GM23338 (cell line): ENCODE measurements around the gene CRY1. TPM values are rescaled to one million over a fixed set of nuclear protein-coding genes. Genes with fewer than 3 reads are reported as not detected.

ENCODE experiments used
- ATAC-seq: fragments of 200-7000 bp; cut with Tn5 transposase; 3 replicates; pipeline ENCODE4 v1.9.1; 2020
- DNase-seq: peaks from one replicate; pipeline ENCODE4 v3.0.0-alpha.2; 2015; ENCODE audit warnings: low spot score
- H2AFZ ChIP-seq: fragments of 200-600 bp; sonication (generic); 2 replicates; pipeline ENCODE4 v1.8.0; 2016; ENCODE audit warnings: antibody characterized with exemption, mild to moderate bottlenecking, moderate library complexity
- H3F3A ChIP-seq: fragments of 200-600 bp; sonication (generic); replicated peaks from 2 replicates; pipeline ENCODE4 v1.8.0; 2017; ENCODE audit warnings: antibody characterized with exemption, mixed run types, low read depth
- H3K27ac ChIP-seq: fragments of 200-600 bp; sonication (generic); 2 replicates; pipeline ENCODE4 v1.6.1; 2016; ENCODE audit warnings: low read depth
- H3K27me3 ChIP-seq: fragments of 200-600 bp; sonication (generic); 2 replicates; pipeline ENCODE4 v1.8.0; 2016; ENCODE audit warnings: mild to moderate bottlenecking, mixed run types, moderate library complexity; ENCODE audit not compliant: insufficient read depth
- H3K36me3 ChIP-seq: fragments of 200-600 bp; sonication (generic); 2 replicates; pipeline ENCODE4 v1.8.0; 2016; ENCODE audit warnings: mild to moderate bottlenecking; ENCODE audit not compliant: insufficient read depth
- H3K4me1 ChIP-seq: fragments of 200-600 bp; sonication (generic); 2 replicates; pipeline ENCODE4 v1.8.0; 2016; ENCODE audit warnings: mild to moderate bottlenecking, moderate library complexity; ENCODE audit not compliant: insufficient read depth
- H3K4me2 ChIP-seq: fragments of 200-600 bp; sonication (generic); 2 replicates; pipeline ENCODE4 v1.7.1; 2017; ENCODE audit warnings: mixed run types
- H3K4me3 ChIP-seq: fragments of 200-600 bp; sonication (generic); 2 replicates; pipeline ENCODE4 v1.6.1; 2016; ENCODE audit warnings: mixed run types
- H3K79me2 ChIP-seq: fragments of 200-600 bp; sonication (generic); replicated peaks from 2 replicates; pipeline ENCODE4 v1.8.0; 2017; ENCODE audit warnings: mild to moderate bottlenecking; ENCODE audit not compliant: insufficient read depth
- H3K9me2 ChIP-seq: fragments of 200-600 bp; sonication (generic); 2 replicates; pipeline ENCODE4 v1.8.0; 2017; ENCODE audit not compliant: insufficient read depth
- H4K20me1 ChIP-seq: fragments of 200-600 bp; sonication (generic); replicated peaks from 2 replicates; pipeline ENCODE4 v1.8.0; 2017; ENCODE audit warnings: mild to moderate bottlenecking; ENCODE audit not compliant: insufficient read depth
- H3K27ac Mint-ChIP-seq: 2 replicates; pipeline ENCODE4 v1.8.0; 2020; ENCODE audit warnings: inconsistent platforms, mild to moderate bottlenecking, moderate library complexity, mixed read lengths
- H3K27me3 Mint-ChIP-seq: 3 replicates; pipeline ENCODE4 v1.8.0; 2022; ENCODE audit warnings: low read depth, mild to moderate bottlenecking, moderate library complexity, mixed read lengths, inconsistent platforms; ENCODE audit not compliant: insufficient read depth, poor library complexity
- H3K36me3 Mint-ChIP-seq: 3 replicates; pipeline ENCODE4 v1.8.0; 2021; ENCODE audit warnings: low read depth, mild to moderate bottlenecking, inconsistent platforms, moderate library complexity, mixed read lengths
- H3K4me1 Mint-ChIP-seq: 3 replicates; pipeline ENCODE4 v1.8.0; 2020; ENCODE audit warnings: mild to moderate bottlenecking, inconsistent platforms, mixed read lengths
- H3K4me3 Mint-ChIP-seq: 3 replicates; pipeline ENCODE4 v1.8.0; 2021; ENCODE audit warnings: moderate library complexity, mild to moderate bottlenecking, inconsistent platforms, mixed read lengths
- H3K9me3 Mint-ChIP-seq: 3 replicates; pipeline ENCODE4 v1.8.0; 2020; ENCODE audit warnings: moderate library complexity, mild to moderate bottlenecking, inconsistent platforms, mixed read lengths
- CREB1 ChIP-seq: fragments of 250-450 bp; sonication (Bioruptor Pico); IDR thresholded peaks from 2 replicates; pipeline ENCODE4 v1.5.0; 2020; ENCODE audit warnings: low read depth, mild to moderate bottlenecking, moderate library complexity
- EZH2 ChIP-seq: fragments of 200-600 bp; sonication (generic); IDR thresholded peaks from one replicate; pipeline ENCODE4 v1.8.0; 2017; ENCODE audit warnings: antibody characterized with exemption, mild to moderate bottlenecking, low read depth; ENCODE audit not compliant: unreplicated experiment
- EZH2phosphoT487 ChIP-seq: fragments of 200-600 bp; sonication (generic); IDR thresholded peaks from one replicate; pipeline ENCODE4 v1.8.1; 2018; ENCODE audit warnings: antibody characterized with exemption; ENCODE audit not compliant: unreplicated experiment
- JUNB ChIP-seq: IDR thresholded peaks from one replicate; pipeline ENCODE4 v1.6.1; 2016; ENCODE audit warnings: antibody characterized with exemption; ENCODE audit not compliant: unreplicated experiment
- POLR2AphosphoS5 ChIP-seq: IDR thresholded peaks from 2 replicates; pipeline ENCODE4 v1.6.1; 2016; ENCODE audit warnings: antibody characterized with exemption, low read depth
- ZNF331 ChIP-seq: fragments of 250-450 bp; sonication (Bioruptor Pico); IDR thresholded peaks from 2 replicates; pipeline ENCODE4 v1.5.0; 2020; ENCODE audit warnings: low read depth, mild to moderate bottlenecking, moderate library complexity
- polyA plus RNA-seq: library from polyadenylated mRNA; unstranded; fragments of >200 nt; fragmentation: Nextera tagmentation; extraction: Ambion mirVana; gene quantifications from 2 replicates; pipeline ENCODE4 v1.2.1, GENCODE V29; 2016
- total RNA-seq: library from RNA; depleted of rRNA; stranded (reverse); fragments of >200 nt; shearing (Covaris generic); gene quantifications from 2 replicates; pipeline ENCODE4 v1.2.3, GENCODE V29; 2014
- TF ChIP-seq, protein P1 (sequence below), 2 experiments: fragments of 200-600 bp in 1 of 2; sonication (generic) in 1 of 2; conservative IDR thresholded peaks; 2 replicates each; pipeline versions ENCODE4 v1.5.1 to v1.6.1; 2016 to 2017; ENCODE audit warnings: antibody characterized with exemption in 2 of 2, low read depth in 2 of 2, mild to moderate bottlenecking in 2 of 2, moderate library complexity in 1 of 2
- TF ChIP-seq, protein P2 (sequence below): fragments of 250-450 bp; sonication (Bioruptor Pico); IDR thresholded peaks from 2 replicates; pipeline ENCODE4 v1.5.0; 2020; ENCODE audit warnings: mild to moderate bottlenecking, moderate library complexity

Gene CRY1
- total and polyA plus RNA-seq, 2 experiments from 2014 or later, result 27.7 to 28.2 TPM

DNA sequence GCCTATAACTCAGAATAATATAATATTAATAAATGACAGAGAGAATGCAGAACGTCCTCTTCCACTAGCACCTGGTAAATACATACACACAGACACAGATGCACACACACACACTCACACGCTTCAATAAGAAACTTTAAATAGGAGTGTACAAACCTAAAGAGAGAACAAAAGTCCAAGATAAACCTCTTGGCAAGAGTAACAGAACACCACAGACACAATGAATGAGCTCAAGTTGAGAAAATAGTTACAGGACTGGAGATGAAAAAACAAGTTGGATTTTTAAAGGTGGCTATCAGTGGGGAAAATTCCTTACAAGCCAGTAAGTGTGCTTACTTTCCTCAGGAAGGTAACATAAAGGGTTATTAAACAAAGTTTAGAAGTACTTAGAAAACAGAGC is 35.2 kb downstream of the CRY1 start (continued):
- TF ChIP-seq, protein P1, sequence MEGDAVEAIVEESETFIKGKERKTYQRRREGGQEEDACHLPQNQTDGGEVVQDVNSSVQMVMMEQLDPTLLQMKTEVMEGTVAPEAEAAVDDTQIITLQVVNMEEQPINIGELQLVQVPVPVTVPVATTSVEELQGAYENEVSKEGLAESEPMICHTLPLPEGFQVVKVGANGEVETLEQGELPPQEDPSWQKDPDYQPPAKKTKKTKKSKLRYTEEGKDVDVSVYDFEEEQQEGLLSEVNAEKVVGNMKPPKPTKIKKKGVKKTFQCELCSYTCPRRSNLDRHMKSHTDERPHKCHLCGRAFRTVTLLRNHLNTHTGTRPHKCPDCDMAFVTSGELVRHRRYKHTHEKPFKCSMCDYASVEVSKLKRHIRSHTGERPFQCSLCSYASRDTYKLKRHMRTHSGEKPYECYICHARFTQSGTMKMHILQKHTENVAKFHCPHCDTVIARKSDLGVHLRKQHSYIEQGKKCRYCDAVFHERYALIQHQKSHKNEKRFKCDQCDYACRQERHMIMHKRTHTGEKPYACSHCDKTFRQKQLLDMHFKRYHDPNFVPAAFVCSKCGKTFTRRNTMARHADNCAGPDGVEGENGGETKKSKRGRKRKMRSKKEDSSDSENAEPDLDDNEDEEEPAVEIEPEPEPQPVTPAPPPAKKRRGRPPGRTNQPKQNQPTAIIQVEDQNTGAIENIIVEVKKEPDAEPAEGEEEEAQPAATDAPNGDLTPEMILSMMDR (conservative IDR thresholded peaks at IDR 0.05; ENCODE audit: low read depth in 2 of 2), result no peak
- no peak for TF ChIP-seq ZNF331 (CRISPR knock-in tag)

DNA sequence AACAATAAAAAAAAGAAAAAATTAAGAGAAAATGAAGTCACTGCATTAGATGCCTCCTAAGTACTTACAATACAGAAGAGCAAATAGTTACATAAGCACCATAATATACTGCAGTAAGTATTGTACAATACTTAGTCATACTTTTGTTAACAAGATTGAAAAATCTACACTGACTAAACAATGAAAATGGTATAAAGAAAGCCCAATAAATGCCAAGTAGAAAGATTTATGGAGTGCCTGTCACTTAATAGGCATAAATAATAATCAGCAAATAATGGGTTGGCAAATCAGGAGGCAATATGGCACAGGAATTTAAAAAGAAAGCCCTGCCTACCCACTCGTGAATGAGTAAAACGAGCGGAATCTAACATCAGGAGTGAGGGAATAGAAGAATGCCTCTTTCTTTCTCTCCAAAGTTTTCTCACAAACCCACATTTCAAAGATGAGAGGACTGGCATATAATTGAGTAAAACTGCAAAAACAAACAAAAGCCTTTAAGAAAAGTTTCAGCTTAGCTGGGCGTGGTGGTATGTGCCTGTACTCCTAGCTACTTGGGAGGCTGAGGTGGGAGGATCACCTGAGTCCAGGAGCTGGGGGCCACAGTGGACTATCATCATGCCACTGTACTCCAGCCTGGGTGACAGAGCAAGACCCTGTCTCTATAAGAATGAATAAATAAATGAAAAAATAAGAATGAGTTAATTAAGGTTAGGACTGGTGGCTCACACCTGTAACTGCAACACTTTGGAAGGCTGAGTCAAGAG is 36.1 kb downstream of the CRY1 start:
- no peak for TF ChIP-seq EZH2phosphoT487
- TF ChIP-seq CREB1 (CRISPR knock-in tag), result no peak
- no peak for TF ChIP-seq ZNF331 (CRISPR knock-in tag)
- TF ChIP-seq JUNB, result no peak
- TF ChIP-seq, protein P1 (conservative IDR thresholded peaks at IDR 0.05; ENCODE audit: low read depth in 2 of 2), result no peak; a peak in 1 of 4 replicates
- ATAC-seq (no peak), DNase-seq (no peak)
- H3K9me2 ChIP-seq, result no peaks in the 10 kb centered on the region
- Mint-ChIP-seq H3K4me1 (peaks cover 4% of the 10 kb centered on the region), H3K27me3 (no peaks in the 10 kb centered on the region), H3K4me3 (no peak overlapping the region), H3K9me3 (peaks cover 13% of the 10 kb centered on the region; the same call in 2 of the 3 replicates), H3K27ac (no peak overlapping the region), H3K36me3 (peaks cover 12% of the 10 kb centered on the region; the same call in 1 of the 3 replicates)
- H2AFZ ChIP-seq, result no peak overlapping the region
- H4K20me1 ChIP-seq, result no peaks in the 10 kb centered on the region; the same call in 1 of the 2 replicates
- H3K79me2 ChIP-seq, result peaks cover 15% of the 10 kb centered on the region
- H3K4me1 ChIP-seq, result peaks cover 17% of the 10 kb centered on the region
- no peak overlapping the region for H3K27ac ChIP-seq
- no peak overlapping the region for H3K4me2 ChIP-seq
- H3K36me3 ChIP-seq, result 0 out of 2 replicates have a peak, but pooled peaks cover 2% of the 10 kb centered on the region
- no peaks in the 10 kb centered on the region for H3F3A ChIP-seq
- H3K27me3 ChIP-seq, result no peaks in the 10 kb centered on the region
- H3K4me3 ChIP-seq, result no peak overlapping the region

DNA sequence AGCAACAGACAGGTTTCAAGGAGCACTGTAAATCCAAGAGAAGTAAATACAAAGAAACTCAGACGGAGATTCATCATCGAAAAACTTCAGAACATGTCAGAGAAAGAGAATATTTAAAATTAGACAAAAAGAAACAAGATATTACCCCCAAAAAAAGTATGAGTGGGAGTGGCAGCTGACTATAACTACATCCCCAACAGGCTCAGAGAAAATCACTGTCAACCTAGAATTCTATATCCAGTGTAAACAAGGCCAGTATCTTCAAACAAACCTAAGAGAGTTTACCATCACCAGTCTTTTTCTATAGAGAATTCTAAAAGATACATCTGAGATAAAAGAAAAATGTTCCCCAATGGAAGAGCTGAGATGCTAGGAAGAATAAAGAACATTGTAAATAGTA is 39.6 kb downstream of the CRY1 start:
- no peak overlapping the region for H3K27ac ChIP-seq
- no peak for DNase-seq
- peaks cover 2% of the 10 kb centered on the region; the same call in 1 of the 2 replicates for H3K36me3 ChIP-seq
- Mint-ChIP-seq H3K4me3 (no peak overlapping the region), H3K27ac (no peak overlapping the region), H3K36me3 (peaks cover 18% of the 10 kb centered on the region), H3K27me3 (no peaks in the 10 kb centered on the region), H3K9me3 (peaks cover 20% of the 10 kb centered on the region), H3K4me1 (peaks cover 4% of the 10 kb centered on the region)
- no peak overlapping the region for H3K4me2 ChIP-seq
- H3F3A ChIP-seq, result no peaks in the 10 kb centered on the region
- peaks cover 10% of the 10 kb centered on the region for H3K79me2 ChIP-seq
- ATAC-seq, result no peak
- H3K4me1 ChIP-seq, result peaks cover 17% of the 10 kb centered on the region
- no peaks in the 10 kb centered on the region; the same call in 1 of the 2 replicates for H3K9me2 ChIP-seq
- H3K4me3 ChIP-seq, result no peak overlapping the region
- H4K20me1 ChIP-seq, result no peaks in the 10 kb centered on the region; the same call in 1 of the 2 replicates
- H3K27me3 ChIP-seq, result no peaks in the 10 kb centered on the region
- H2AFZ ChIP-seq, result no peak overlapping the region
- TF ChIP-seq CREB1 (CRISPR knock-in tag), result no peak
- TF ChIP-seq POLR2AphosphoS5, result no peak
- TF ChIP-seq EZH2, result no peak
- TF ChIP-seq, protein P2, sequence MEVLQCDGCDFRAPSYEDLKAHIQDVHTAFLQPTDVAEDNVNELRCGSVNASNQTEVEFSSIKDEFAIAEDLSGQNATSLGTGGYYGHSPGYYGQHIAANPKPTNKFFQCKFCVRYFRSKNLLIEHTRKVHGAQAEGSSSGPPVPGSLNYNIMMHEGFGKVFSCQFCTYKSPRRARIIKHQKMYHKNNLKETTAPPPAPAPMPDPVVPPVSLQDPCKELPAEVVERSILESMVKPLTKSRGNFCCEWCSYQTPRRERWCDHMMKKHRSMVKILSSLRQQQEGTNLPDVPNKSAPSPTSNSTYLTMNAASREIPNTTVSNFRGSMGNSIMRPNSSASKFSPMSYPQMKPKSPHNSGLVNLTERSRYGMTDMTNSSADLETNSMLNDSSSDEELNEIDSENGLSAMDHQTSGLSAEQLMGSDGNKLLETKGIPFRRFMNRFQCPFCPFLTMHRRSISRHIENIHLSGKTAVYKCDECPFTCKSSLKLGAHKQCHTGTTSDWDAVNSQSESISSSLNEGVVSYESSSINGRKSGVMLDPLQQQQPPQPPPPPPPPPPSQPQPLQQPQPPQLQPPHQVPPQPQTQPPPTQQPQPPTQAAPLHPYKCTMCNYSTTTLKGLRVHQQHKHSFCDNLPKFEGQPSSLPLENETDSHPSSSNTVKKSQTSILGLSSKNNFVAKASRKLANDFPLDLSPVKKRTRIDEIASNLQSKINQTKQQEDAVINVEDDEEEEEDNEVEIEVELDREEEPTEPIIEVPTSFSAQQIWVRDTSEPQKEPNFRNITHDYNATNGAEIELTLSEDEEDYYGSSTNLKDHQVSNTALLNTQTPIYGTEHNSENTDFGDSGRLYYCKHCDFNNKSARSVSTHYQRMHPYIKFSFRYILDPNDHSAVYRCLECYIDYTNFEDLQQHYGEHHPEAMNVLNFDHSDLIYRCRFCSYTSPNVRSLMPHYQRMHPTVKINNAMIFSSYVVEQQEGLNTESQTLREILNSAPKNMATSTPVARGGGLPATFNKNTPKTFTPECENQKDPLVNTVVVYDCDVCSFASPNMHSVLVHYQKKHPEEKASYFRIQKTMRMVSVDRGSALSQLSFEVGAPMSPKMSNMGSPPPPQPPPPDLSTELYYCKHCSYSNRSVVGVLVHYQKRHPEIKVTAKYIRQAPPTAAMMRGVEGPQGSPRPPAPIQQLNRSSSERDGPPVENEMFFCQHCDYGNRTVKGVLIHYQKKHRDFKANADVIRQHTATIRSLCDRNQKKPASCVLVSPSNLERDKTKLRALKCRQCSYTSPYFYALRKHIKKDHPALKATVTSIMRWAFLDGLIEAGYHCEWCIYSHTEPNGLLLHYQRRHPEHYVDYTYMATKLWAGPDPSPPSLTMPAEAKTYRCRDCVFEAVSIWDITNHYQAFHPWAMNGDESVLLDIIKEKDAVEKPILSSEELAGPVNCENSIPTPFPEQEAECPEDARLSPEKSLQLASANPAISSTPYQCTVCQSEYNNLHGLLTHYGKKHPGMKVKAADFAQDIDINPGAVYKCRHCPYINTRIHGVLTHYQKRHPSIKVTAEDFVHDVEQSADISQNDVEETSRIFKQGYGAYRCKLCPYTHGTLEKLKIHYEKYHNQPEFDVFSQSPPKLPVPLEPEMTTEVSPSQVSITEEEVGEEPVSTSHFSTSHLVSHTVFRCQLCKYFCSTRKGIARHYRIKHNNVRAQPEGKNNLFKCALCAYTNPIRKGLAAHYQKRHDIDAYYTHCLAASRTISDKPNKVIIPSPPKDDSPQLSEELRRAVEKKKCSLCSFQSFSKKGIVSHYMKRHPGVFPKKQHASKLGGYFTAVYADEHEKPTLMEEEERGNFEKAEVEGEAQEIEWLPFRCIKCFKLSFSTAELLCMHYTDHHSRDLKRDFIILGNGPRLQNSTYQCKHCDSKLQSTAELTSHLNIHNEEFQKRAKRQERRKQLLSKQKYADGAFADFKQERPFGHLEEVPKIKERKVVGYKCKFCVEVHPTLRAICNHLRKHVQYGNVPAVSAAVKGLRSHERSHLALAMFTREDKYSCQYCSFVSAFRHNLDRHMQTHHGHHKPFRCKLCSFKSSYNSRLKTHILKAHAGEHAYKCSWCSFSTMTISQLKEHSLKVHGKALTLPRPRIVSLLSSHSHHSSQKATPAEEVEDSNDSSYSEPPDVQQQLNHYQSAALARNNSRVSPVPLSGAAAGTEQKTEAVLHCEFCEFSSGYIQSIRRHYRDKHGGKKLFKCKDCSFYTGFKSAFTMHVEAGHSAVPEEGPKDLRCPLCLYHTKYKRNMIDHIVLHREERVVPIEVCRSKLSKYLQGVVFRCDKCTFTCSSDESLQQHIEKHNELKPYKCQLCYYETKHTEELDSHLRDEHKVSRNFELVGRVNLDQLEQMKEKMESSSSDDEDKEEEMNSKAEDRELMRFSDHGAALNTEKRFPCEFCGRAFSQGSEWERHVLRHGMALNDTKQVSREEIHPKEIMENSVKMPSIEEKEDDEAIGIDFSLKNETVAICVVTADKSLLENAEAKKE (CRISPR knock-in tag), result no peak
